Erythroblast (primary cell): ENCODE measurements around the gene ANKS3.

Source experiments
- GATA1 ChIP-seq: IDR thresholded peaks from 2 replicates; pipeline ENCODE4 v1.6.1; 2011; ENCODE audit warnings: low read depth, mild to moderate bottlenecking, control low read depth, low read length, moderate library complexity
- POLR2A ChIP-seq: IDR thresholded peaks from 2 replicates; pipeline ENCODE4 v1.6.1; 2011; ENCODE audit warnings: mild to moderate bottlenecking, low read length

DNA sequence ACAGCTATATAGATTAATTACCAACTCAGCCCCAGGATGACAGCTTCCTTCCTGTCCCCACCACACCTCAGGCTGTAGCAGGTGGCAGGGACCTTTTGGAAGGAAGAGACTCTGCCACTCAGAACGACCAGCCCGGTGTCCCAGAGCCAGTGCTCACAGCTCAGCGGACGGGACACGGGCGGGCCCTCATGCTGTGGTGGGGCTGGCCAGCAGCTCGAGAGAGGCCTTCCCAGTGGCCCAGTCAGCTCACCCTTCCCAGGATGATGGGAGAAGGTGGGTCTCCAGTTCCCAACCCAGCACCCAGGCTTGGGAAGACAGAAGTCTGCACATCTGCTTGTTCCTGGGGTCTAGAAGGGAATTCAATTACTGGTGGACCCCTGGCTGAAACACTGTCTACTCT, 30.2 kb downstream of the ANKS3 start:
- TF ChIP-seq POLR2A (no peak), GATA1 (no peak)
